Measurements from ENCODE around the gene GJC2. TPM values are rescaled to one million over a fixed set of nuclear protein-coding genes. Genes with fewer than 3 reads are reported as not detected.

Gene GJC2
- total RNA-seq, 1 donor from 2014 or later = 1.1 TPM

GRCh38 chr1:228166170-228166936 lies 16.6 kb downstream of the GJC2 start:
- peaks cover 2% of the 10 kb centered on the region for H3K9me3 Mint-ChIP-seq (ENCODE audit: unreplicated experiment)
- no peaks in the 10 kb centered on the region for H3K27me3 Mint-ChIP-seq (ENCODE audit: low read depth, unreplicated experiment)
- Histone ChIP-seq H3K36me3 (ENCODE audit: insufficient read depth, low read length) (no peaks in the 10 kb centered on the region), H3K4me1 (ENCODE audit: insufficient read depth, low read length) (peaks cover 28% of the 10 kb centered on the region), H3K27ac (ENCODE audit: low read depth, low read length) (peak overlapping the region; percentile 91), H3K9me3 (ENCODE audit: insufficient read depth, low read depth, low read length) (no peaks in the 10 kb centered on the region), H3K4me2 (ENCODE audit: low read length) (peak overlapping the region; percentile 94), H3K79me2 (ENCODE audit: insufficient read depth, low read length) (peaks cover 34% of the 10 kb centered on the region), H3K4me3 (ENCODE audit: insufficient read depth, low read depth, low read length) (peak overlapping the region; percentile 73), H2AFZ (ENCODE audit: low read depth, low read length) (peak overlapping the region; percentile 67), H4K20me1 (ENCODE audit: insufficient read depth, low read length) (no peaks in the 10 kb centered on the region), H3K27me3 (ENCODE audit: insufficient read depth, low read length) (no peaks in the 10 kb centered on the region), H3K9ac (ENCODE audit: low read length) (peak overlapping the region; percentile 99)
- no peak for TF ChIP-seq CTCF (IDR thresholded peaks at IDR 0.05; ENCODE audit: insufficient read depth, low read depth, low read length)
- no peak for TF ChIP-seq EZH2 (IDR thresholded peaks at IDR 0.05; ENCODE audit: insufficient read depth, low read length)
- H3K4me1 Mint-ChIP-seq (ENCODE audit: low read depth, unreplicated experiment) = peaks cover 10% of the 10 kb centered on the region
- peak; percentile 51 for DNase-seq (ENCODE audit: low read depth)
- peak overlapping the region; percentile 82 for H3K4me3 Mint-ChIP-seq (ENCODE audit: unreplicated experiment)
- FAIRE-seq = no peak
- peak overlapping the region; percentile 89 for H3K27ac Mint-ChIP-seq (ENCODE audit: unreplicated experiment)
- H3K36me3 Mint-ChIP-seq (ENCODE audit: low read depth, unreplicated experiment) = peaks cover 4% of the 10 kb centered on the region

- H3K27ac ChIP-seq (ENCODE audit: low read depth, low read length) = no peak overlapping the region
- H3K79me2 ChIP-seq (ENCODE audit: insufficient read depth, low read length) = peaks cover 52% of the 10 kb centered on the region
- peaks cover 14% of the 10 kb centered on the region for H4K20me1 ChIP-seq (ENCODE audit: insufficient read depth, low read length)
- H3K36me3 ChIP-seq (ENCODE audit: insufficient read depth, low read length) = no peaks in the 10 kb centered on the region
- Mint-ChIP-seq H3K4me1 (ENCODE audit: low read depth, unreplicated experiment) (peaks cover 10% of the 10 kb centered on the region), H3K4me3 (ENCODE audit: unreplicated experiment) (no peak overlapping the region), H3K9me3 (ENCODE audit: unreplicated experiment) (peaks cover 2% of the 10 kb centered on the region), H3K27me3 (ENCODE audit: low read depth, unreplicated experiment) (no peaks in the 10 kb centered on the region), H3K27ac (ENCODE audit: unreplicated experiment) (peak overlapping the region; percentile 18), H3K36me3 (ENCODE audit: low read depth, unreplicated experiment) (peaks cover 10% of the 10 kb centered on the region)
- no peak overlapping the region for H3K4me3 ChIP-seq (ENCODE audit: insufficient read depth, low read depth, low read length)
- FAIRE-seq (no peak), DNase-seq (ENCODE audit: low read depth) (no peak)
- H2AFZ ChIP-seq (ENCODE audit: low read depth, low read length) = no peak overlapping the region
- H3K4me1 ChIP-seq (ENCODE audit: insufficient read depth, low read length) = peaks cover 11% of the 10 kb centered on the region
- H3K27me3 ChIP-seq (ENCODE audit: insufficient read depth, low read length) = no peaks in the 10 kb centered on the region
- H3K4me2 ChIP-seq (ENCODE audit: low read length) = no peak overlapping the region
- no peak overlapping the region for H3K9ac ChIP-seq (ENCODE audit: low read length)
- H3K9me3 ChIP-seq (ENCODE audit: insufficient read depth, low read depth, low read length) = no peaks in the 10 kb centered on the region
- no peak for TF ChIP-seq CTCF (IDR thresholded peaks at IDR 0.05; ENCODE audit: insufficient read depth, low read depth, low read length)
- no peak for TF ChIP-seq EZH2 (IDR thresholded peaks at IDR 0.05; ENCODE audit: insufficient read depth, low read length)
Observed at GRCh38 chr1:228168563-228169270, 19.0 kb downstream of the GJC2 start.
